Left kidney (tissue), 2 donors: ENCODE measurements around the gene STRAP. TPM values are rescaled to one million over a fixed set of nuclear protein-coding genes. Genes with fewer than 3 reads are reported as not detected.
"Not testable (repeated sequence)": the region's sequence is repeated elsewhere in the genome, so short reads cannot be mapped to it uniquely, and the experiment has no call there.

ENCODE experiments used
- DNase-seq: peaks from one replicate; pipeline ENCODE4 v3.0.0-alpha.2; 2013
- polyA plus RNA-seq: library from polyadenylated mRNA; unstranded; fragments of 120-200 nt; gene quantifications from one replicate; pipeline ENCODE4 v1.2.1, GENCODE V29; 2013; ENCODE audit not compliant: insufficient read length

The STRAP gene
- polyA plus RNA-seq, 1 donor: 189 TPM

DNA sequence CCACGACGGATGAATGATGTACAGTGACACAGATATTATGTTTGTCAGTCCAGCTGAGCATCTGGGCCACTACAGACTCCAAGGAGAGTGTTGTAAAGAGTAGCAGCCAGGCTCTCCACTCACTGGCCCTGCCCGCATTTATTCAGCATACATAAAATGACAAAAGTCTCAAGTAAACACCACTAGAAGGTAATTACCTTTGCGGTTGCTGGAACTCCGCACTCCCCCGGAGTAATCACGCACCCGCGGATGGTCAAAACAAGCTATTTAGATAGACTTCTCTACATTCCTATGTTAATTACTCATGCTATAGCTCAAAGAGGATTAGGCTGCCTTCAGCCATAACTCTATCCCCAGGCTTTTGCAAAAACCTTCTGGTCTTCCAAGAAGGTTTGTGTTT lies 18.8 kb upstream of the STRAP start:
- DNase-seq: no peak

DNA sequence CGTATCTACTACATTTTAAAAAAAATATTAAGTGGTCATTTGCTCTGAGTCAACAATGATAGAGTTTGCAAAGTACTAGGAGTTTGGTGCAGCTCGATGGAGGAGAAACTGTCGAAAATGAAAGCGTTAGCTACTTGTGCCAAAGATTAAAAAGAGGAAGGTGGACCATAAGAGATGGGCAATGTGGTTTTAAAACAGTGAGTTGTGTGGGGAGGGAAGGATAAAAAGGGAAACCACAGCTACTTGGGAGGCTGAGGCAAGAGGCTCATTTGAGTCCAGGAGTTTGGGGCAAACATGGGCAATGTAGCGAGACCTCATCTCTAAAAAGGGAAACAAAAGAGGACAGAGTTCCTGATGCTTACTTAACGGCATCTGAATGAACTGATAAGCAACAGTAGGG lies 18.2 kb upstream of the STRAP start:
- DNase-seq: no peak

DNA sequence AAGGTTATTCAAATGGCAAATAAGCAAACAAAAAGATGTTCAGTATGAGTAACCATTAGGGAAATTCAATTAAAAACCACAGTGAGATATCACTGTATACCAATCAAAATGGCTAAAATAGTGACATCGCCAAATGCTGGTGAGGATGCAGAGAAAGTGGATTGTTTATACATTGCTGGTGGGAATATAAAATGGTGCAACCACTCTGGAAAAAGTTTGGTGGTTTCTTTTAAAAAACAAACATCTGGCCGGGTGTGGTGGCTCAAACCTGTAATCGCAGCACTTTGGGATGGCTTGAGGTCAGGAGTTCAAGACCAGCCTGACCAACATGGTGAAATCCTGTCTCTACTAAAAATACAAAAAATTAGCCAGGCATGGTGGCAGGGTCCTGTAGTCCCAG lies 14.0 kb upstream of the STRAP start:
- DNase-seq: no peak

DNA sequence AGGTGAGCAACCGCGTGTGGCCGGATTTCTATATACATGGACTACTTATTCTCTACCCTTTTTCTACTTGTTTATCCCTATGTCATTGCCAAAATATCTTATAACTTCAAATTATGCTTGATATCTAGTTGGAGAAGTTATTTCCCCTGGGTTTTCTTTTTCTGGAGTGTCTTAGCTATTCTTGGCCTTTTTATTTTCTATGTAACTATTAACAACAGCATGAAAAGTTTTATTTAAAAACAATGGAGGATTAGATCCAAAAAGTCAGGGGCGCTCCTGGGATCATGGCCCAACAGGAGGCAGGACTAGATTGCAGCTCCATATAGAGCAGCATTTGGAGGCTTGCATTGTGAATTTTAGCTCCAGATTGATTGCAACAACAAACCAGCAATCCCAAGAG lies 8.6 kb upstream of the STRAP start:
- no peak for DNase-seq

GRCh38 chr12:15874556-15875145 lies 7.5 kb upstream of the STRAP start:
- not testable (repeated sequence) for DNase-seq

DNA sequence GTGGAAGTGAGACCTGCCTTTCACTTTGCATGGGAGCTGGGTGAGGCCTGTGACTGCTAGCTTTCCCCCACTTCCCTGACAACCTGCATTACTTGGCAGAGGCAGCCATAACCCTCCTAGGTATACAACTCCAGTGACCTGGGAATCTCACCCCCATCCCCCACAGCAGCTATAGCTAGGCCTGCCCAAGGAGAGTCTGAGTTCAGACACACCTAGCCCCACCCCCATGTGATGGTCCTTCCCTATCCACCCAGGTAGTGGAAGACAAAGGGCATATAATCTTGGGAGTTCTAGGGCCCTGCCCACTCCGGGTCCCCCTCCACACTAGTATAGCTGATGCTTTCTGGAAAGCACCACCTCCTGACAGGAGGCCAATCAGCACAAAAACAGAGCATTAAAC lies 6.3 kb upstream of the STRAP start:
- DNase-seq: no peak

- no peak for DNase-seq
These were observed 2.8 kb upstream of the STRAP start for GRCh38 chr12:15879413-15879812.

GRCh38 chr12:15880721-15881120 lies 1.5 kb upstream of the STRAP start:
- DNase-seq: no peak

GRCh38 chr12:15883536-15883935 lies 1.3 kb downstream of the STRAP start:
- peak; percentile 5 for DNase-seq

DNA sequence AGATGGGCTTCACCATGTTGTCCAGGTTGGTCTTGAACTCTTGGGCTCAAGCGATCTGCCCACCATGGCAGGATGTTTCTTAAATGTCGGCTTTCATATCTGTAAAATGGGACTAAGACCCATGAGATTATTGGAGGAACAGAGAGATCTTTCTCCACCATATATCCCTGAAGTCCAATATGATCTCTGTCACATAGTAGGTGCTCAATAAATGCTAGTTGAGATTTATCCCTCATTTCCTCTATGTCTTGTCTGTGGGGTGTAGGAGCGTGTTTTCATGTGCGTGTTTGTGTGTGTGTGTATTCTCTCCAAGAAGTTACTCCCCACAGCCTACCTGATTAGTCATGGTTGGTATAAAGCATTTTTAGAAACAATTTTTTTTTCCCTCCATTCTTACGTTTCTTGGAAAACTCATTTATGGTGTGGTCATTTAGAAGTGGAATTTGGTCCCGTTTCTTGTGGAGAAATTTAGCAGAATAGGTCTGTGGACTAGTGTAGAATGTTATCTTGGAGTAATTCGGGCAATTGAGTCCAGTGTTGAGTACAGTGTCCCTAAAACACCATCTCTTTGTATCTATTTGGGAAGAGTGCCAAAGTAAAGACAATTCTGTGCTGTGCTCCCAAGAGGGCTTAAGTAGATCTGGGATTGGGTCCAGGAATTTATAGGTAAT lies 4.3 kb downstream of the STRAP start:
- no peak for DNase-seq

DNA sequence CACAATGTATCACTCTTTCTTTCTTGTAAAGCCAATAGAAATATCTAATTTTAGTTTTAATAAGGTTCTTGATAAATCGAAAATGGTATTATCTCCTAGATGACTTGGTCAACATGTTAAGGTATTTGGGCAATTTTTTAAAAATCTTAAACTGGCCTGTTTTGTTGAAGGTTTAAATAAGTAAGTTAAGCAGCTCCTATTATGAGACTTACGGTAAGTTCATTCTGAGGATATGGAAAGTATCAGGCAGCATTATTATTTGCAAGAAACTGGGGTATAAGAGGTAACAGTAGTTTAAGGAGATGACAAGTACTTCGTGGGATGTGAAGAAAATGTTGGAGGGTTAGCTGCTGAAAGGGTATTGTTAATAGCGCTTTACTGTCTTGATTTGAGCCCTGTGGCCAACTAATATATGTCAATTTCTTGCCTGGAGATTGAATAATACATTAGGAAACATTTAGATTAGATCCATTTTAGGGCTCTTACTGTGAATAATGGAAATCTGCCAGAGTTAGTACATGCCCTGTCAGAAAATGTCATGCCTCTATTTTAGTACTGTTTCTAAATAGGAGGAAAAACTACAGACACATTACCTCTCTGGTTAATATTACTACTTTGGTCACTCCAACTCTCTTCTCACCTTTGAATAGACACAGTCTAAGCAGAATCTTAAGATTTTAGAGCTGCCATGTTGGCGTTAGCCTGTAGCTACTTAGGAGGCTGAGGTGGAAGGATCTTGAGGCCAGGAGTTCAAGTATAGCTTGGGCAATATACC lies 5.0 kb downstream of the STRAP start:
- no peak for DNase-seq

DNA sequence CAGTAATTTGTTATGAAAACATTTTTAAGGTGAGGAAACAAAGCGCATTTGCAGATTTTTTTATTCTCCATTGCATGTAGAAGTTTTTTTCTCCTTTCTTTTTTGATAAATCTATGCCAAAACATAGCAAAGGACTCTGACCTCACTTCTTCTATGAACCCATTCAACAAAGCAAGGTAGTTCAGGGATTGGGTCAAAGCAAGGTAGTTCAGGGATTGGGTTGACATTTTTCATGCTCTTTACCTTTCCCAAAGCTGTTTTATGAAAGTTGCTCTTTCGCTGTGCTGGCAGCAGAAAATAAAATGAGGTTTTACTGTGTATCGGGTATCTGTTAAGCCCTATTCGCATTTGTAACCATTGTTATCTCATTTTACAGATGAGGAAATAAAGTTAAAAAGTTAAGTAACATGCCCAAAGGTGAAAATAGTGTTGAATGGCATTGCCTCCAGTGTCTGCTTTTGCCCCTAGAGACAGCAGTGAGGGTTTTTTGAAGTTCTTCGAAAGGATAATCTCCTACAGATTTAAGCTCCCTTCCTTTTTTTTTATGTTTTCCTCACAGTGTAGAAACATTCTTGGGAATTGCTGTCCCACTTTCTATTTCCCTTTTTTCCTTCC lies 10.6 kb downstream of the STRAP start:
- no peak for DNase-seq

DNA sequence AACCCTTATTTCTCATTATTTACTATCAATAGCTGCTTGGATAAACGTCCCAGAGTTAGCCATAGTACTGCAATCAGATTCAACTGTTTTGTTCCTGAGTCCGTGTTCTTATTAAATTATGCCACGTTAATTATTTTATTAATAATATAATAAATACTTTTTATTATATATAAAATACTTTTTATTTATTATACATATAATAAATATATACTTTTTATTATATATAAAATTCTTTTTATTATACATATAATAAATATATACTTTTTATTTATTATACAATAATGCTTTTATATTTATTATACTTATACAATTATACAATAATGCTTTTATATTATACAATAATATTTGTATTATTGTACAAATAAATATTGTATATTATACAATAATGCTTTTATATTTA lies 11.1 kb downstream of the STRAP start:
- no peak for DNase-seq

DNA sequence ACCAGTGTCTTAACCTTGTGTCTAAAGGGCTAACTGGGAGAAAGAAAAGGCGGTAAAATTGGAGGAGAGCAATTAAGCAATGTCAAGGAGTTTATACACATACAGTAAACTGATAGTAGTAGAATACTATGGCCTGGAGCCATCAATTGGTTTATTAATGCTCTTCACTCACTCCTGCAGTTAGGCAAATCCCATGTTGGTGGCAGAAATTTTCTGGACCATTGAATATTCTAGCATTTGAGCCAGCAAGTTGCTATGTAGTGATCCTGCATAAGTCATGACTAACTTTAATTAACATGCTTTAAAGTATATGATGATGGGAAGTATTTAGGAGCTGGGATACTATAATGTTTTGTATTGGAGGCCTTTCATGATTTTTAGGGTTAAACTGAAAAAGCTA lies 14.7 kb downstream of the STRAP start:
- DNase-seq: no peak

DNA sequence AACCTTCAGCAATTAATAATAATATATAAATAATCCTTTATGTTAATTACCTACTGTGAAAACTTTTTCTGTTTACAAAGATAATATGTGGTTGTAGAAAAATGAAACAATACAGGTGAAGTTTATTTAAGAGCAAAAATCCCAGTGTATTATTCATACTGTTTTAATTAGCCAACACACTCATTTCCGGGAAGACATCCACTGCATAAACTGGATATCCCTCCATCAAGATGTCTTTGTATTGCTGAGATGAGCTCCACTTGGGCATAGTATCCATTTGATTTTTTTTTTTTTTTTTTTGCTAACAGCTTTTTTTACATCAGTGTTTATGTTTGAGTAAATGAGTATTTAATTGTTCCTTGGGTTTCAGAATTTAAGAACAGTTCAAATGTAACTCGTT lies 15.2 kb downstream of the STRAP start:
- no peak for DNase-seq

DNA sequence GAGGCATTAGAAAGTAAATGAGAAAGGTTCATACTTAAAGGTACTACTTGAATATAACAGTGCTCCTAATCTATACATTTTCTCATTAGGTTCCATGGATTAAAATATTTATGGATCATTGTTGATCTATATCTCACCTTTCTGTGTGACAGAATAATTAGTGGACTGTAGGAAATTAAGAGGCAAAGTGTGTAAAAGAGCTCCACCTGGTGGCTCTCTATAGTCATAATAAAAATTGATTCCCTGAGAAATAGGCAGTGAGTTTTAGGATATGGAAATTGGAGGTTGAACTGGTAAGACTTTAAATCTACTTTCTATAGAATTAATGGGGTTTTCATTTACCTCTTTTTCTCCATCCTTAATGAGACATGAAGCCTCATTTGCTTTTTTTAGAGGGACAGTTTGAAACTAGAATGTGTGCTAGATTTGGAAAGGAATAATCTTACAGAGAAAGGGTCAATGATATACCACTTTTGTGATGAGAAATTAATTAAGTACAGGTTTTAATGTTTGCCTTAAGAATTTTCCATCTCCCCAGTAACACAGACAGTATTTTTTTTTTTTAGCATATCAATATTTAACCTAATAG lies 17.2 kb downstream of the STRAP start:
- no peak for DNase-seq

DNA sequence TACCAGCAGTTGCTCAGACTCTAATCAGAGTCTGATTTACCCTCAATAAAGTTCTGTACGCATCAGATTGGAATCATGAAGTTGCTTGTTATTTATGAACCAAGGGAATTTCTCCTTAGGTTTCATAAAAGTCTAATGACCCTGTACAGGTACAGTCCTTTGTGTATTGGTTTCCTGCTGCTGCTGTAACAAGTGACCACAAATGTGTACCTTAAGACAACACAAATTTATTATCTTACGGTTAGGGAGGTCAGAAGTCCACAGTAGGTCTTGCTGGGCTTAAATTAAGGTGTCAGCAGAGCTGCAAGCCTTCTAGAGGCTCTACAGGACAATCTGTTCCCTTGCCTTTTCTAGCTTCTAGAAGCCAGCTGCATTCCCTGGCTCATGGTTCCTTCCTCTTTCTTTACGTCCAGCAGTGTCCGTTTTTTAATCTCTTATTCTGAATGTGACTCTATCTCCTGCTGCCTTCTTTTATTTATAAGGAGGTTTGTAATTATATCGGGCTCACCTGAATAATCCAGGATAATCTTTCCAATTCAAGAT lies 22.3 kb downstream of the STRAP start:
- no peak for DNase-seq

DNA sequence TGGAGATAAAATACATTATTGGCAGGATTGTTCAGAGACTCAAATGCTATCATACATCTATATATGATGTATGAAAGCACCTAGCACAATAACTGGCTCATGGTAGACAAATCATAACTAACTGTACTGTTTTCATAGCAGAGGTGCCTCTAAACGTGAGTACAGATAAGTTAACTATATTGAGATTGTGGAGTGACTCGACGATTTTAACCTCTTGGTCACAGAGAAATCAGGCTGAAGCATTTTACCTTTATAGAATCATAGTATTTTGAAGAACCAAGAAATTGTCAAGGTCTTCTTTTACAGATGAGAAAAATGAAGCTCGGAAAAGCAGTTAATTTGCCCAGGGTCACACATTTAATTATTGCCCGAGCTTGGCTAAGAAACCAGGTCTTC lies 28.3 kb downstream of the STRAP start:
- DNase-seq: no peak

DNA sequence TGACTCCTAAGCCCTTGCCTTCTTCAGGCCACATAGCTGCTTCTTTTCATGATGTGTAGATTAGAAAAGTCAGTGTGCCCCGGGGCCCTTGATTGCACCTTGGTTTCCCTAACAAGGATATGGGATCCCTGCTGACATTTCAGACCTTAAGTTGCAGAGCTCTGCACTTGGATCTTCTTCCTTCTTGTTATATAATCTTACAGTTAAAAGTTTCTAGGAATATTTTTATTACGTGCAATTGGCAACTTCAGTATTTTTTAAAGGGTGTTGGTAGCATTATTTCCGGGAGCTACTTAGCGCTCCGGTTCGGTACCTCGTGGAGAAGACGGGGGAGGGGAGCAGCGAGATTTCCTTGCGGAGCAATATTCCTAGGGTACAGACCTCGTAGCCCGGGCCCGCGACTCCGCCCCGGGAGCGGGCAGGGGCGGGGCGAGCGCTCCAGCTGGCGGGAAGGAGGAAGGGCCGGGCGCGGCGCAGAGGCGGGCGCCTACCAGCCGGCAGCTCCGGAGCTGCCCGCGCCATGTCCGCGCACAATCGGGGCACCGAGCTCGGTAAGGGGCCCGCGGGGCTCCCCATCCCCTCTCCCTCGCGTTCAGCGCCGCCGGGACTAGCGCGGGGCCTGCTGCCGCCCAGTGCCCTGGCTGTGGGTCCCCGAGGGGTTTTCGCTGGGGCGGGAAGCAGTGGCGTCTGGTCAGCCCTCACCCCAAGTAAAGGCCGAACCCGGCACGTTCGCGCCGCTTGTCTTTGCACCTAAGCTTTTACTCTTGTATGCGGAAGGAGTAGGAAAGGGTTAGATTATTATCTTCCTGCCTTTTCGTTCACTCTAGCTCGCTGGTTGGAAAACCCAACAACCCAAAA lies 28.9 kb downstream of the STRAP start, which contains the start of gene DERA:
Gene DERA, plus strand, starts transcription at position 469 of the 858 bp plus-strand sequence. Its CDS starts 52 bp downstream, at position 521.
- peak; percentile 70 for DNase-seq

DNA sequence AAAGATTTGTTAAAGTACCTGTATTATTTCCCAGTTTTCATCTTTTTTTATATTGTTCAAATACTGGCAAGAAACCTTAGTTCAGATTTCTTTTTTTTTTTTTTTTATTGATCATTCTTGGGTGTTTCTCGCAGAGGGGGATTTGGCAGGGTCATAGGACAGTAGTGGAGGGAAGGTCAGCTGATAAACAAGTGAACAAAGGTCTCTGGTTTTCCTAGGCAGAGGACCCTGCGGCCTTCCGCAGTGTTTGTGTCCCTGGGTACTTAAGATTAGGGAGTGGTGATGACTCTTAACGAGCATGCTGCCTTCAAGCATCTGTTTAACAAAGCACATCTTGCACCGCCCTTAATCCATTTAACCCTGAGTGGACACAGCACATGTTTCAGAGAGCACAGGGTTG lies 29.7 kb downstream of the STRAP start:
- not testable (repeated sequence) for DNase-seq

DNA sequence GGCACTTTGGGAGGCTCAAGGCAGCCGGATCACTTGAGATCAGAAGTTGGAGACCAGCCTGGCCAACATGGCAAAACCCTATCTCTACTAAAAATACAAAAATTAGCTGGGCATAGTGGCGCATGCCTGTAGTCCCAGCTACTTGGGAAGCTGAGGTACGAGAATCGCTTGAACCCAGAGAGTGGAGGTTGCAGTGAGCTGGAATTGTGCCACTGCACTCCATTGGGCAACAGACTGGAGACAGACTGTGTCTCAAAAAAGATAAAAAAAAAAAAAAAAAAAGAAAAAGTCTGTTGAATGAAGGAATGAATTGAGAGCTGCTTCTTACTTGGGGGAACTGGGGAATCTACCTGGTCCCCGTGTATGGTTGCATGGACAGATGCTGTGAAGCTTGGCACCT lies 31.9 kb downstream of the STRAP start:
- not testable (repeated sequence) for DNase-seq
